ENCODE results near the gene ZFYVE27. TPM values are rescaled to one million over a fixed set of nuclear protein-coding genes. Genes with fewer than 3 reads are reported as not detected.

ZFYVE27 gene
- total RNA-seq, 1 experiment from 2014 or later: 28.7 TPM

GRCh38 chr10:97760461-97761257, 23.7 kb downstream of the ZFYVE27 start:
- no peak for TF ChIP-seq CTCF (IDR thresholded peaks at IDR 0.05; ENCODE audit: unreplicated experiment)
- H3K4me1 Mint-ChIP-seq (ENCODE audit: insufficient read depth, unreplicated experiment): no peaks in the 10 kb centered on the region
- H3K9me3 Mint-ChIP-seq (ENCODE audit: unreplicated experiment): no peaks in the 10 kb centered on the region
- intact Hi-C loops (cut with micrococcal nuclease): no loop called here
- no peak overlapping the region for H3K27ac Mint-ChIP-seq (ENCODE audit: low read depth, unreplicated experiment)
- H3K4me3 Mint-ChIP-seq (ENCODE audit: unreplicated experiment): no peak overlapping the region
- H3K36me3 Mint-ChIP-seq (ENCODE audit: insufficient read depth, unreplicated experiment): peaks cover 50% of the 10 kb centered on the region
- no TSS peak for BruUV-seq (replicated peaks)
- ChIA-PET POLR2A (interaction anchor here (0.8 to 1.6 kb wide), 2 partner anchors 9 to 11 kb away, joined by 3 to 6 read pairs; no protein-coding TSS in a partner anchor), CTCF (interaction anchor here (0.6 to 5.2 kb wide), 12 partner anchors 11 to 285 kb away, joined by 3 to 33 read pairs (median 6); no protein-coding TSS in a partner anchor)
- no peak for DNase-seq (ENCODE audit: unreplicated experiment)
- no peaks in the 10 kb centered on the region for H3K27me3 Mint-ChIP-seq (ENCODE audit: insufficient read depth, unreplicated experiment)

GRCh38 chr10:97761331-97761865, 24.5 kb downstream of the ZFYVE27 start:
- BruUV-seq (replicated peaks): no TSS peak
- ChIA-PET POLR2A (interaction anchor here (0.8 to 1.6 kb wide), 2 partner anchors 10 to 11 kb away, joined by 3 to 6 read pairs; no protein-coding TSS in a partner anchor), CTCF (interaction anchor here (1.1 to 5.2 kb wide), 6 partner anchors 12 to 284 kb away, joined by 4 to 33 read pairs (median 11); no protein-coding TSS in a partner anchor)
- TF ChIP-seq CTCF (IDR thresholded peaks at IDR 0.05; ENCODE audit: unreplicated experiment): no peak
- Mint-ChIP-seq H3K27ac (ENCODE audit: low read depth, unreplicated experiment) (no peak overlapping the region), H3K36me3 (ENCODE audit: insufficient read depth, unreplicated experiment) (peaks cover 43% of the 10 kb centered on the region), H3K4me3 (ENCODE audit: unreplicated experiment) (no peak overlapping the region), H3K9me3 (ENCODE audit: unreplicated experiment) (no peaks in the 10 kb centered on the region), H3K27me3 (ENCODE audit: insufficient read depth, unreplicated experiment) (no peaks in the 10 kb centered on the region), H3K4me1 (ENCODE audit: insufficient read depth, unreplicated experiment) (no peaks in the 10 kb centered on the region)
- no peak for DNase-seq (ENCODE audit: unreplicated experiment)
- intact Hi-C loops (cut with micrococcal nuclease): no loop called here

- Mint-ChIP-seq H3K27ac (ENCODE audit: low read depth, unreplicated experiment) (no peak overlapping the region), H3K27me3 (ENCODE audit: insufficient read depth, unreplicated experiment) (no peaks in the 10 kb centered on the region), H3K36me3 (ENCODE audit: insufficient read depth, unreplicated experiment) (peaks cover 36% of the 10 kb centered on the region), H3K4me3 (ENCODE audit: unreplicated experiment) (no peak overlapping the region), H3K9me3 (ENCODE audit: unreplicated experiment) (no peaks in the 10 kb centered on the region), H3K4me1 (ENCODE audit: insufficient read depth, unreplicated experiment) (no peaks in the 10 kb centered on the region)
- no peak for TF ChIP-seq CTCF (IDR thresholded peaks at IDR 0.05; ENCODE audit: unreplicated experiment)
- DNase-seq (ENCODE audit: unreplicated experiment): no peak
- POLR2A ChIA-PET: interaction anchor here (0.7 kb wide), 1 partner anchor 557 kb away, joined by 3 read pairs; no protein-coding TSS in a partner anchor
- CTCF ChIA-PET: interaction anchor here (0.6 to 5.2 kb wide), 5 partner anchors 11 to 276 kb away, joined by 3 to 33 read pairs (median 3); no protein-coding TSS in a partner anchor
- intact Hi-C loops (cut with micrococcal nuclease): no loop called here
- no TSS peak for BruUV-seq (replicated peaks)
Observed at GRCh38 chr10:97762056-97762455, 25.1 kb downstream of the ZFYVE27 start.

- Mint-ChIP-seq H3K4me1 (ENCODE audit: insufficient read depth, unreplicated experiment) (no peaks in the 10 kb centered on the region), H3K27me3 (ENCODE audit: insufficient read depth, unreplicated experiment) (no peaks in the 10 kb centered on the region), H3K36me3 (ENCODE audit: insufficient read depth, unreplicated experiment) (peaks cover 32% of the 10 kb centered on the region), H3K9me3 (ENCODE audit: unreplicated experiment) (no peaks in the 10 kb centered on the region), H3K27ac (ENCODE audit: low read depth, unreplicated experiment) (no peak overlapping the region), H3K4me3 (ENCODE audit: unreplicated experiment) (no peak overlapping the region)
- CTCF ChIA-PET: interaction anchor here (0.6 to 5.2 kb wide), 6 partner anchors 9 to 324 kb away, joined by 3 to 33 read pairs (median 3); no protein-coding TSS in a partner anchor
- intact Hi-C loops (cut with micrococcal nuclease): no loop called here
- no TSS peak for BruUV-seq (replicated peaks)
- POLR2A ChIA-PET: no interaction called here
- TF ChIP-seq CTCF (IDR thresholded peaks at IDR 0.05; ENCODE audit: unreplicated experiment): no peak
- DNase-seq (ENCODE audit: unreplicated experiment): no peak
Observed at GRCh38 chr10:97762816-97763215, 25.9 kb downstream of the ZFYVE27 start.

All from MCF 10A (cell line).